GM13976 (cell line): ENCODE measurements around the gene RB1.
"Not testable (repeated sequence)": the region's sequence is repeated elsewhere in the genome, so short reads cannot be mapped to it uniquely, and the experiment has no call there.

Source experiments
- DNase-seq: peaks from one replicate; pipeline ENCODE4 v3.0.0; 2012; ENCODE audit warnings: low spot score
- in situ Hi-C: fragments of 300-500 bp; cut with MboI; formaldehyde crosslinking; loops from one replicate; pipeline ENCODE4 v1.12.0; 2022; ENCODE audit warnings: low sequenced_read_pairs, mixed read lengths, inconsistent platforms; ENCODE audit not compliant: unreplicated experiment
- TF ChIP-seq, protein P1 (sequence below): IDR thresholded peaks from 2 replicates; pipeline ENCODE4 v1.5.1; 2012; ENCODE audit warnings: borderline replicate concordance, mild to moderate bottlenecking; ENCODE audit not compliant: insufficient read depth; ENCODE audit errors: extremely low read depth, missing control alignments, control extremely low read depth

RB1 gene

GRCh38 chr13:48426052-48426451, 122.5 kb downstream of the RB1 start:
- in situ Hi-C loops = no loop called here
- TF ChIP-seq, protein P1, sequence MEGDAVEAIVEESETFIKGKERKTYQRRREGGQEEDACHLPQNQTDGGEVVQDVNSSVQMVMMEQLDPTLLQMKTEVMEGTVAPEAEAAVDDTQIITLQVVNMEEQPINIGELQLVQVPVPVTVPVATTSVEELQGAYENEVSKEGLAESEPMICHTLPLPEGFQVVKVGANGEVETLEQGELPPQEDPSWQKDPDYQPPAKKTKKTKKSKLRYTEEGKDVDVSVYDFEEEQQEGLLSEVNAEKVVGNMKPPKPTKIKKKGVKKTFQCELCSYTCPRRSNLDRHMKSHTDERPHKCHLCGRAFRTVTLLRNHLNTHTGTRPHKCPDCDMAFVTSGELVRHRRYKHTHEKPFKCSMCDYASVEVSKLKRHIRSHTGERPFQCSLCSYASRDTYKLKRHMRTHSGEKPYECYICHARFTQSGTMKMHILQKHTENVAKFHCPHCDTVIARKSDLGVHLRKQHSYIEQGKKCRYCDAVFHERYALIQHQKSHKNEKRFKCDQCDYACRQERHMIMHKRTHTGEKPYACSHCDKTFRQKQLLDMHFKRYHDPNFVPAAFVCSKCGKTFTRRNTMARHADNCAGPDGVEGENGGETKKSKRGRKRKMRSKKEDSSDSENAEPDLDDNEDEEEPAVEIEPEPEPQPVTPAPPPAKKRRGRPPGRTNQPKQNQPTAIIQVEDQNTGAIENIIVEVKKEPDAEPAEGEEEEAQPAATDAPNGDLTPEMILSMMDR = no peak
- DNase-seq = no peak

DNA sequence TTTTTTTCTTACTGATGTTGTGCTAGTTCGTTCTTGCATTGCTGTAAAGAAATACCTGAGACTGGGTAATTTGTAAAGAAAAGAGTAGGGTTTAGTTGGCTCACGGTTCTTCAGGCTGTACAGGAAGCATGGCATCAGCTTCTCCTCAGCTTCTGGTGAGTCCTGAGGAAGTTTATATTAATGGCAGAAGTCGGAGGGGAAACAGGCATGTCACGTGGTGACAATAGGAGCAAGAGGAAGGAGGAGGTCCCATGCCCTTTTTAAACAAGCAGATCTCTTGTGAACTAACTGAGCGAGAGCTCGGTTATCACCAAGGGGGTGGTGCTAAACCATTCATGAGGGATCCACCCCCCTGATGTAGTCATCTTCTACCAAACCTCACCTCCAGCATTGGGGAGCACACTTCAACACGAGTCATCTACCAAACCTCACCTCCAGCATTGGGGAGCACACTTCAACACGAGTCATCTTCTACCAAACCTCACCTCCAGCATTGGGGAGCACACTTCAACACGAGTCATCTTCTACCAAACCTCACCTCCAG, 123.3 kb downstream of the RB1 start:
- in situ Hi-C loops, DNase-seq: not testable (repeated sequence)

GRCh38 chr13:48429036-48429435, 125.5 kb downstream of the RB1 start:
- TF ChIP-seq, protein P1 = no peak
- DNase-seq = no peak
- in situ Hi-C loops = no loop called here

GRCh38 chr13:48429886-48430285, 126.3 kb downstream of the RB1 start:
- TF ChIP-seq, protein P1 = no peak
- in situ Hi-C loops = no loop called here
- DNase-seq = no peak

DNA sequence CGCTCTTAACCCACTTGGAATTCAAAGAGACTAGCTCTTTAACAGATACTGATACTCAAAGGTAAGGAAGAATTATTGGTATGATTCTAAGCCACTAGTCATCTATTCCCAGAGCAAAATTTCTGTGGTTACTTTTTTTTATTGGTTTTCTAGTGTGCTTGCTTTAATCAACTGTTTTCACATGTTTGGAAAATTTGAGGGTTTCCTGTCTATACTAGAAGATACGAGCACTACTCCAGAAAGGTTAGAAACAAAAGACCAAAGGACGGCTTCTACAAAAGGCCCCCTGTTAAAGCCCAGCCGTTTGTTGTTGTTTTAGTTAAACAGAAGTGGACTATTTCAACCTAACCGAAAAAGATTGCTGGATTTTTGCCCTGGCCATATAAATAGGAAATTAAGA, 127.9 kb downstream of the RB1 start:
- TF ChIP-seq, protein P1 = no peak
- in situ Hi-C loops = no loop called here
- DNase-seq = no peak

- TF ChIP-seq, protein P1 = no peak
Observed at GRCh38 chr13:48431987-48432615, 128.6 kb downstream of the RB1 start.

GRCh38 chr13:48434200-48434599, 130.6 kb downstream of the RB1 start:
- in situ Hi-C loops = no loop called here
- no peak for DNase-seq
- TF ChIP-seq, protein P1 = no peak

More at GRCh38 chr13:48431987-48432615, 128.6 kb downstream of the RB1 start:
- in situ Hi-C loops = no loop called here
- DNase-seq = no peak
